SU-DHL-6 (cell line): Measurements from ENCODE around the gene GFOD2.
A peak's percentile ranks its signal among the peaks of the same experiment; 100 is the strongest.

ENCODE experiments used
- H2AFZ ChIP-seq: fragments of 200-600 bp; sonication (generic); 2 replicates; pipeline ENCODE4 v1.6.1; 2014; ENCODE audit warnings: low read depth, mild to moderate bottlenecking, moderate library complexity, mixed read lengths, antibody characterized with exemption, low read length; ENCODE audit not compliant: severe bottlenecking
- H3F3A ChIP-seq: fragments of 200-600 bp; shearing (Covaris generic); 2 replicates; pipeline ENCODE4 v1.6.0; 2016; ENCODE audit warnings: antibody characterized with exemption, mild to moderate bottlenecking; ENCODE audit not compliant: insufficient read depth
- H3K27ac ChIP-seq: fragments of 200-600 bp; sonication (generic); 2 replicates; pipeline ENCODE4 v1.5.1; 2016; ENCODE audit warnings: low read depth, mild to moderate bottlenecking, low read length, moderate library complexity, mixed read lengths
- H3K27me3 ChIP-seq: fragments of 200-600 bp; sonication (generic), shearing (Covaris generic); 2 replicates; pipeline ENCODE4 v1.6.0; 2014; ENCODE audit warnings: mild to moderate bottlenecking, low read length
- H3K36me3 ChIP-seq: fragments of 200-600 bp; sonication (generic); 2 replicates; pipeline ENCODE4 v1.6.1; 2014; ENCODE audit warnings: mild to moderate bottlenecking, low read length, mixed read lengths
- H3K4me2 ChIP-seq: fragments of 300-600, 200-600 bp; shearing (Covaris generic), sonication (generic); 2 replicates; pipeline ENCODE4 v1.6.0; 2014; ENCODE audit warnings: low read length, low read depth, mild to moderate bottlenecking; ENCODE audit not compliant: poor library complexity, severe bottlenecking
- H3K4me3 ChIP-seq: fragments of 200-600 bp; sonication (generic); 2 replicates; pipeline ENCODE4 v1.5.1; 2014; ENCODE audit warnings: antibody characterized with exemption, low read length, mild to moderate bottlenecking, mixed read lengths; ENCODE audit not compliant: insufficient read depth, poor library complexity, severe bottlenecking
- H3K79me2 ChIP-seq: fragments of 200-600 bp; sonication (generic); 2 replicates; pipeline ENCODE4 v1.6.1; 2014; ENCODE audit warnings: mild to moderate bottlenecking, low read length, moderate library complexity; ENCODE audit not compliant: insufficient read depth
- H3K9ac ChIP-seq: fragments of 200-600 bp; sonication (generic); 2 replicates; pipeline ENCODE4 v1.7.0; 2014; ENCODE audit warnings: mild to moderate bottlenecking, low read length
- H3K9me2 ChIP-seq: fragments of 200-600 bp; sonication (generic); replicated peaks from 2 replicates; pipeline ENCODE4 v1.6.1; 2014; ENCODE audit warnings: low read length; ENCODE audit not compliant: insufficient read depth
- H3K9me3 ChIP-seq: fragments of 200-600 bp; sonication (generic); 2 replicates; pipeline ENCODE4 v1.6.1; 2014; ENCODE audit warnings: low read length, mixed read lengths; ENCODE audit not compliant: insufficient read depth
- H4K20me1 ChIP-seq: fragments of 200-600 bp; sonication (generic); 2 replicates; pipeline ENCODE4 v1.6.1; 2014; ENCODE audit warnings: low read depth, mild to moderate bottlenecking, antibody characterized with exemption, low read length, moderate library complexity, mixed read lengths
- CTCF ChIP-seq: fragments of 200-600 bp; sonication (generic); IDR thresholded peaks from one replicate; pipeline ENCODE4 v1.5.1; 2017; ENCODE audit warnings: antibody characterized with exemption, mild to moderate bottlenecking, low read length, moderate library complexity; ENCODE audit not compliant: insufficient read depth, poor library complexity, severe bottlenecking
- EZH2phosphoT487 ChIP-seq: fragments of 200-600 bp; sonication (generic), shearing (Covaris generic); conservative IDR thresholded peaks from 2 replicates; pipeline ENCODE4 v1.6.1; 2018; ENCODE audit warnings: mild to moderate bottlenecking, antibody characterized with exemption, low read length, moderate library complexity, mixed read lengths

GFOD2 gene

GRCh38 chr16:67674851-67675578, 44.1 kb downstream of the GFOD2 start:
- no peaks in the 10 kb centered on the region for H3K79me2 ChIP-seq
- no peaks in the 10 kb centered on the region for H3K9me2 ChIP-seq
- H3K4me3 ChIP-seq, result no peak overlapping the region
- H3K27ac ChIP-seq, result no peak overlapping the region
- TF ChIP-seq EZH2phosphoT487 (no peak), CTCF (no peak)
- no peaks in the 10 kb centered on the region for H3F3A ChIP-seq
- H4K20me1 ChIP-seq, result no peaks in the 10 kb centered on the region
- H2AFZ ChIP-seq, result no peak overlapping the region
- H3K9ac ChIP-seq, result no peak overlapping the region
- H3K36me3 ChIP-seq, result no peaks in the 10 kb centered on the region
- no peak overlapping the region for H3K4me2 ChIP-seq
- no peaks in the 10 kb centered on the region for H3K9me3 ChIP-seq
- no peaks in the 10 kb centered on the region for H3K27me3 ChIP-seq

GRCh38 chr16:67673712-67674580, 45.2 kb downstream of the GFOD2 start:
- Histone ChIP-seq H3K36me3 (no peaks in the 10 kb centered on the region), H2AFZ (no peak overlapping the region), H3K4me2 (no peak overlapping the region), H3K27ac (no peak overlapping the region), H3K4me3 (no peak overlapping the region), H3K9me2 (no peaks in the 10 kb centered on the region), H3K79me2 (no peaks in the 10 kb centered on the region), H4K20me1 (no peaks in the 10 kb centered on the region), H3F3A (no peaks in the 10 kb centered on the region), H3K9ac (no peak overlapping the region), H3K9me3 (no peaks in the 10 kb centered on the region), H3K27me3 (no peaks in the 10 kb centered on the region)
- TF ChIP-seq EZH2phosphoT487, result no peak
- TF ChIP-seq CTCF, result no peak

DNA sequence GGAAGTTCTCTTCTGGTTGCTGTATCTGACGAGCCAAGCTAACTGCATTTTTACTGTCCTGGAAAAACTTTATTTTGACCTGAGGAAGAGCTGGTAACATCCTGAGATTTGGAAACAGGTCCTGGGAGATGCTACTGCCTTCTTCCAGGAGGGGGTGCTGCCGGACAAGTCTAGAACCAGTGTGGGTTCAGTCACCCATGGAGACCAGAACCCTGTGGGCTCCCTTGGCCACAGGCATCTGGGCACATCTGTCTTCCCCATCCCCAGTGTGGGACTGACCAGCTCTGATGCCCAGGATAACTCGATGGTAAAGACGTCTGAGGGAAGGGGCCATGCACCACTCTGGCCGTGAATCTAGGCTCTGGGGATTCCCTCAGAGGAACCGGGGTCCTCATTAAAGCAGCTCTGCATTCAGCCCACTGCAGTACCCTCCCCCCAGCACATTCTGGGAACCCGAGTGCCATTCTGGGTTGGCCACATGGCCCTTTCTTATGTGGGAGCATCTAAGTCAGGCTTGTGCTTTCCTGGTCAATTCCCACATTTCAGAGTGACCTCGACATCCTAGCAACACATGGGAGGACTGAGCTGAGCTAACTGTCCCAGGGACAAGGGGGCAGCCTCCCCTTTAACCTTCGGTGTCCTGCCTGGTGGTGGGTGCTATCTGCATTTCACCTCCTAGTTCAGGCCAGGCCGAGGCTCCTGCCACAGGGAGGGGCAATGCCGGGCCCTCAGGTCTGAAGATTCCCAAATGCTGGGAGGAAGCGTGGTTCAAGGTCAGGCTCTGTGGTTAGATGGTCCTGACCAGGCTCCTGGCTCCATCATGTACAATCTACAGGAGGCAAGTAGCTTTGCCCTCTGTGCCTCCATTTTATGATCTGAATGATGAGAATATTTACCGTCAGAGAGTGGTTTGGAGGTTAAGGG, 46.1 kb downstream of the GFOD2 start:
- H3K9ac ChIP-seq, result no peak overlapping the region

More for the DNA sequence above, 46.1 kb downstream of the GFOD2 start:
- Histone ChIP-seq H4K20me1 (no peaks in the 10 kb centered on the region), H3K9me3 (no peaks in the 10 kb centered on the region), H3K4me2 (no peak overlapping the region), H3F3A (peaks cover 3% of the 10 kb centered on the region; the same call in 1 of the 2 replicates), H3K9me2 (no peaks in the 10 kb centered on the region), H3K27me3 (no peaks in the 10 kb centered on the region), H3K4me3 (no peak overlapping the region), H3K36me3 (no peaks in the 10 kb centered on the region), H3K27ac (no peak overlapping the region), H2AFZ (no peak overlapping the region), H3K79me2 (no peaks in the 10 kb centered on the region)
- TF ChIP-seq EZH2phosphoT487 (no peak), CTCF (peak; percentile 57)
